Stimulated activated naive CD8-positive, alpha-beta T cell treated with anti-CD3 and anti-CD28 coated beads, Interleukin-15, Interleukin-2, amounts not matched to agents 100 U/mL and 50 U/mL, for 24 hours (primary cell): ENCODE data around the gene NDUFS4.
"Not testable (repeated sequence)": the region's sequence is repeated elsewhere in the genome, so short reads cannot be mapped to it uniquely, and the experiment has no call there.

ENCODE experiments used
- ATAC-seq: fragments of 150-1000 bp; cut with Tn5 transposase; one replicate; pipeline ENCODE4 v1.10.0; 2021
- DNase-seq: peaks from one replicate; pipeline ENCODE4 v3.0.0; 2021

NDUFS4 gene

GRCh38 chr5:53575101-53575500 is 14.7 kb downstream of the NDUFS4 start:
- ATAC-seq (no peak), DNase-seq (no peak)

GRCh38 chr5:53575831-53576230 is 15.4 kb downstream of the NDUFS4 start:
- ATAC-seq: no peak
- no peak for DNase-seq

GRCh38 chr5:53576674-53577073 is 16.2 kb downstream of the NDUFS4 start:
- DNase-seq: no peak
- no peak for ATAC-seq

- no peak for DNase-seq
- ATAC-seq: no peak
Measured at GRCh38 chr5:53578854-53579253, 18.4 kb downstream of the NDUFS4 start.

- DNase-seq: no peak
- ATAC-seq: no peak
Measured at GRCh38 chr5:53580547-53580946, 20.1 kb downstream of the NDUFS4 start.

- no peak for DNase-seq
- no peak for ATAC-seq
Measured at GRCh38 chr5:53582225-53582624, 21.8 kb downstream of the NDUFS4 start.

- DNase-seq (no peak), ATAC-seq (no peak)
Measured at GRCh38 chr5:53590759-53591158, 30.3 kb downstream of the NDUFS4 start.

- no peak for DNase-seq
- no peak for ATAC-seq
Measured at GRCh38 chr5:53594419-53594818, 34.0 kb downstream of the NDUFS4 start.

GRCh38 chr5:53597894-53598293 is 37.5 kb downstream of the NDUFS4 start:
- DNase-seq: no peak
- ATAC-seq: no peak

- DNase-seq (no peak), ATAC-seq (no peak)
Measured at GRCh38 chr5:53601570-53601969, 41.1 kb downstream of the NDUFS4 start.

- no peak for ATAC-seq
- no peak for DNase-seq
Measured at GRCh38 chr5:53603009-53603687, 42.7 kb downstream of the NDUFS4 start.

- ATAC-seq (no peak), DNase-seq (no peak)
Measured at GRCh38 chr5:53604309-53604708, 43.9 kb downstream of the NDUFS4 start.

- ATAC-seq (no peak), DNase-seq (no peak)
Measured at GRCh38 chr5:53607886-53608285, 47.4 kb downstream of the NDUFS4 start.

GRCh38 chr5:53608897-53609296 is 48.5 kb downstream of the NDUFS4 start:
- DNase-seq, ATAC-seq: not testable (repeated sequence)

- ATAC-seq: no peak
- DNase-seq: no peak
Measured at GRCh38 chr5:53613061-53613460, 52.6 kb downstream of the NDUFS4 start.

GRCh38 chr5:53613536-53613935 is 53.1 kb downstream of the NDUFS4 start:
- ATAC-seq: no peak
- DNase-seq: no peak

- DNase-seq (no peak), ATAC-seq (no peak)
Measured at GRCh38 chr5:53614376-53614885, 54.0 kb downstream of the NDUFS4 start.

GRCh38 chr5:53616939-53617549 is 56.6 kb downstream of the NDUFS4 start:
- no peak for ATAC-seq

GRCh38 chr5:53631251-53631650 is 70.8 kb downstream of the NDUFS4 start:
- no peak for DNase-seq
- no peak for ATAC-seq

More at GRCh38 chr5:53616939-53617549, 56.6 kb downstream of the NDUFS4 start:
- no peak for DNase-seq

GRCh38 chr5:53642061-53642460 is 81.6 kb downstream of the NDUFS4 start:
- no peak for ATAC-seq

GRCh38 chr5:53643445-53643844 is 83.0 kb downstream of the NDUFS4 start:
- ATAC-seq: no peak

More at GRCh38 chr5:53642061-53642460, 81.6 kb downstream of the NDUFS4 start:
- DNase-seq: no peak

GRCh38 chr5:53645078-53645477 is 84.6 kb downstream of the NDUFS4 start:
- ATAC-seq (no peak), DNase-seq (no peak)

More at GRCh38 chr5:53643445-53643844, 83.0 kb downstream of the NDUFS4 start:
- no peak for DNase-seq

- DNase-seq (no peak), ATAC-seq (no peak)
Measured at GRCh38 chr5:53649352-53649751, 88.9 kb downstream of the NDUFS4 start.

GRCh38 chr5:53660573-53660972 is 100.1 kb downstream of the NDUFS4 start:
- DNase-seq, ATAC-seq: not testable (repeated sequence)
